Naive thymus-derived CD8-positive, alpha-beta T cell (primary cell): ENCODE data around the gene CTH. TPM values are rescaled to one million over a fixed set of nuclear protein-coding genes. Genes with fewer than 3 reads are reported as not detected.
"Not testable (repeated sequence)": the region's sequence is repeated elsewhere in the genome, so short reads cannot be mapped to it uniquely, and the experiment has no call there.

Experiments
- ATAC-seq, 2 donors: fragments of 150-1000 bp; cut with Tn5 transposase in 1 of 2; sonication (Bioruptor Pico), chemical (Tn5 transposase) in 1 of 2; 1 replicate in 1 of 2; 2 replicates in 1 of 2; pipeline ENCODE4 v1.10.0; 2021; ENCODE audit warnings: mild to moderate bottlenecking in 2 of 2, moderate library complexity in 2 of 2
- POLR2A ChIA-PET: fragments of 350-600 bp; sonication (Branson Sonifier 250); formaldehyde crosslinking; loops from one replicate; lab custom pipeline; 2021; ENCODE audit warnings: antibody characterized with exemption; lab: Charles Lee
- DNase-seq, 10 donors: peaks; one replicate each; pipeline versions ENCODE4 v3.0.0 to v3.0.0-alpha.2; 2020 to 2022
- H3K27ac Mint-ChIP-seq, 10 donors: one replicate each; pipeline ENCODE4 v1.8.0; 2020 to 2022; ENCODE audit warnings: mild to moderate bottlenecking in 10 of 10, mixed read lengths in 10 of 10, moderate library complexity in 4 of 10, inconsistent platforms in 1 of 10
- H3K27me3 Mint-ChIP-seq, 5 donors: one replicate each; pipeline ENCODE4 v1.8.0; 2021 to 2022; ENCODE audit warnings: mixed read lengths in 5 of 5
- H3K36me3 Mint-ChIP-seq, 3 donors: one replicate each; pipeline ENCODE4 v1.8.0; 2020 to 2022; ENCODE audit warnings: mixed read lengths in 3 of 3, mild to moderate bottlenecking in 2 of 3, inconsistent platforms in 1 of 3
- H3K4me1 Mint-ChIP-seq, 4 donors: one replicate each; pipeline ENCODE4 v1.8.0; 2021 to 2022; ENCODE audit warnings: mixed read lengths in 4 of 4
- H3K4me3 Mint-ChIP-seq, 10 donors: one replicate each; pipeline ENCODE4 v1.8.0; 2020 to 2022; ENCODE audit warnings: mild to moderate bottlenecking in 10 of 10, mixed read lengths in 10 of 10, moderate library complexity in 6 of 10, inconsistent platforms in 1 of 10
- H3K9me3 Mint-ChIP-seq, 9 donors: one replicate each; pipeline ENCODE4 v1.8.0; 2020 to 2022; ENCODE audit warnings: mixed read lengths in 9 of 9, mild to moderate bottlenecking in 3 of 9, inconsistent platforms in 1 of 9, moderate library complexity in 1 of 9
- polyA plus RNA-seq, 3 donors: library from polyadenylated mRNA; unstranded; fragments of 300-500 nt; fragmentation: Illumina TruSeq; gene quantifications; one replicate each; pipeline ENCODE4 v1.2.3, GENCODE V29; 2021
- total RNA-seq, 8 experiments: library from RNA in 2 of 8; stranded (reverse) in 2 of 8; gene quantifications; one replicate each; pipeline ENCODE4 v1.2.3 and lab custom pipeline; 2021 to 2026

The CTH gene
- total and polyA plus RNA-seq, 5 experiments from 2014 or later, result 2.7 to 4.7 (median 4.0) TPM

DNA sequence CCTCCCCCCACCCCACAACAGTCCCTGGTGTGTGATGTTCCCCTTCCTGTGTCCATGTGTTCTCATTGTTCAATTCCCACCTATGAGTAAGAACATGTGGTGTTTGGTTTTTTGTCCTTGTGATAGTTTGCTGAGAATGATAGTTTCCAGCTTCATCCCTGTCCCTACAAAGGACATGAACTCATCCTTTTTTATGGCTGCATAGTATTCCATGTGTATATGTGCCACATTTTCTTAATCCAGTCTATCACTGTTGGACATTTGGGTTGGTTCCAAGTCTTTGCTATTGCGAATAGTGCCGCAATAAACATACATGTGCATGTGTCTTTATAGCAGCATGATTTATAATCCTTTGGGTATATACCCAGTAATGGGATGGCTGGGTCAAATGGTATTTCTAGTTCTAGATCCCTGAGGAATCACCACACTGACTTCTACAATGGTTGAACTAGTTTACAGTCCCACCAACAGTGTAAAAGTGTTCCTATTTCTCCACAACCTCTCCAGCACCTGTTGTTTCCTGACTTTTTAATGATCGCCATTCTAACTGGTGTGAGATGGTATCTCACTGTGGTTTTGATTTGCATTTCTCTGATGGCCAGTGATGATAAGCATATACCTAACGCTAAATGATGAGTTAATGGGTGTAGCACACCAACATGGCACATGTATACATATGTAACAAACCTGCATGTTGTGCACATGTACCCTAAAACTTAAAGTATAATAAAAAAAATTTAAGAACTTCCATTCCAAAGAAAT lies 8.1 kb downstream of the CTH start:
- H3K4me3 Mint-ChIP-seq, H3K4me1 Mint-ChIP-seq, H3K27ac Mint-ChIP-seq, H3K9me3 Mint-ChIP-seq, POLR2A ChIA-PET, DNase-seq, ATAC-seq, H3K27me3 Mint-ChIP-seq: not testable (repeated sequence)
- peaks cover 0 to 32% (median 24%) of the 10 kb centered on the region in 3 donors for H3K36me3 Mint-ChIP-seq

DNA sequence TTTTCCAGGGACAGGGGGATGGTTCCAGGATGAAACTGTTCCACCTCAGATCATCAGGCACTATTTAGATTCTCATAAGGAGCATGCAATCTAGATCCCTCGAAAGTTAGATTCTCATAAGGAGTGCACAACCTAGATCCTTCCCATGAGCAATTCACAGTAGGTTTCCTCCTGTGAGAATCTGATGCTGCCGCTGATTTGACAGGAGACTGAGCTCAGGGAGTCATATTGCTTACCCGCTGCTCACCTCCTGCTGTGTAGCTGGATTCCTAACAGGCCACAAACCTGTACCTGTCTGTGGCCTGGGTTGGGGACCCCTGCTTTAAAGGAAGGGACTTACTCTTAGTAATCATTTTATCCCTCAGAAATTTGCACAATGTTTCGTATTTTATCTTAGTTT lies 9.3 kb downstream of the CTH start:
- H3K4me1 Mint-ChIP-seq, result no peaks in the 10 kb centered on the region
- POLR2A ChIA-PET, result interaction anchor here (1.1 to 1.7 kb wide), 2 partner anchors 8 to 10 kb away, joined by 3 read pairs; no protein-coding TSS in a partner anchor

DNA sequence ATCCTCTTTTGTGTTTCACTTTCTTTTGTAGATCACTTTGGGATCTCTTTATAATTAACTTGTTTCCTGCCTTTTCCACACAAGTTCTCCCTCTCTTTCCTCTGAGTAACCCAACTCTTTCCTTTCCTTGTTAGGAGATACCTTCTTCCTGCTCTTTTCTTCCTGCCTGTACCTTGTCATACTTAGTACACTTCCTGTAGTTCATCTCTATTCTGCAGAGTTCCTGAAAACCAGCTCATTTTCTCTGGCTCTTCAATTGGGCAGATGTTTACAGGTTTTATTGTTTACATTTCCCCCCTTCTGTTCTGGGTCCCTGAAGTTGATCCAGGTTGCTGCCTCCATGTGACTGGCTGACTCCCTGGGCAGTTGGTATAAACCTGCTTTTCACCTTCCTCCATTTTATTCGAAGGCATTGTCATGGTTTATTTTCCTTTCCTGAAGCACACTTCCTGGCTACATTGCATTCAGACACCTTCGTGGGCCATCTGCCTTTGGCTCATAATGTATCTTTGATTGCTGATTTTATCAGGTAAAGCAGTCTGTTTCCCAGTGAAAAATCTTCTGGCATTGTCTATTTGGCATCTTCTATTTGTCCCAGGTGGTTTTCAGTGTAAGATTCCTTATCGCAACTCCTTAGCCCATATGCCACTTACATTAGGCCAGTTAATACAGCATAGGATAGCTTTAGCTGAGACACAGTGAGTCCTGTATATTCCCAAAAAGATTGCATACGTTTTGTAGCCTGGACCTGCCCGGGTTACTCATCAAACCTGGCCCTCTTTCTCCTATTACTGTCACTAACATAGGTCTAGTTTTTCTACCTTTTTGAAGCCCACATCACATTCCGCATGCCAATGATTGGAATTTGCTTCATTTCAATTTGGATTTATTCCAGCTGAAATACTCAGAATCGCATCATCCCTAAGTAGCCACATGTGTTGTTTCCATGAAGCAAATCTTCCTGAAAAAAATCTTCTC lies 15.4 kb downstream of the CTH start:
- ATAC-seq (no peak), DNase-seq (no peak)
- no peaks in the 10 kb centered on the region for H3K9me3 Mint-ChIP-seq
- H3K4me1 Mint-ChIP-seq, result peaks cover 0 to 1% (median 0%) of the 10 kb centered on the region in 4 donors
- H3K27me3 Mint-ChIP-seq, result no peaks in the 10 kb centered on the region
- peaks cover 8 to 40% (median 25%) of the 10 kb centered on the region in 3 donors for H3K36me3 Mint-ChIP-seq
- no peak overlapping the region for H3K4me3 Mint-ChIP-seq
- POLR2A ChIA-PET, result no interaction called here
- H3K27ac Mint-ChIP-seq, result no peak overlapping the region

More for the DNA sequence above, 9.3 kb downstream of the CTH start:
- Mint-ChIP-seq H3K9me3 (no peaks in the 10 kb centered on the region), H3K27me3 (no peaks in the 10 kb centered on the region), H3K36me3 (peaks cover 0 to 36% (median 29%) of the 10 kb centered on the region in 3 donors), H3K4me3 (no peak overlapping the region), H3K27ac (no peak overlapping the region)
- ATAC-seq (no peak), DNase-seq (no peak)

DNA sequence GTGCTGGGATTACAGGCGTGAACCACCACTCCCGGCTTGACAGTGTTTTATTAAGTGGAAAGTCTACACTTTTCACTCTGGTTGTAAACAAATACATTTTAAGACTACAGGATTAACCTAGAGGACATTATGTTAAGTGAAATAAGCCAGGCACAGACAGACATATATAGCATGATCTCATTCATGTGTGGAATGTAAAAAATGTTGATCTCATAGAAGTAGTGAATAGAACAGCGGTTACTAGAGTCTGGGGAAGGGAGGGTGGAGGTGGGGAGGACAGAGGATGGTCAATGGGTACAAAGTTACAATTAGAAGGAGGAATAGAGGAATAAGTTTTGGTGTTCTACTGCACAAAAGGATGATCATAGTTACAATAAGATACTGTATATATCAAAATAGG lies 16.9 kb downstream of the CTH start:
- no peak for DNase-seq
- Mint-ChIP-seq H3K27ac (no peak overlapping the region), H3K4me1 (peaks cover 0 to 1% (median 0%) of the 10 kb centered on the region in 4 donors), H3K9me3 (no peaks in the 10 kb centered on the region), H3K36me3 (peaks cover 10 to 43% (median 30%) of the 10 kb centered on the region in 3 donors), H3K4me3 (no peak overlapping the region), H3K27me3 (no peaks in the 10 kb centered on the region)
- no peak for ATAC-seq
- POLR2A ChIA-PET, result no interaction called here

DNA sequence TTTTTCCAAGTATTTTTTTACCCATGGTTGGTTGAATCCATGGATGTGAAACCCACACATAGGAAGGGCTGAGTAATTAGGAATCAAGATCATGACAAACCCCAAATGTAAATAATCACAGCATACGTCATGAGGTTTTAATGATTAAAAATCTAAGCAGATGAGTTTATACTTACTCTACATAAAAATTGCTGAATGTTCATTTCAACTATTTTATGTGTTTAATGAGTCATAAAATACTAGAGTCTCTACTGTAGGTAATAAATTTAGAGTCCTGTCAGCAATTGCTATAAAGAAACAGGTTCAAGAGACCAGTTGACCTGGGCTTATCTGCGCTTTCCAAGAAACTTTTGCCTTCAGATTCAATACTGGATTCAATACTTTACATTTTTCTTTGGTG lies 18.2 kb downstream of the CTH start:
- Mint-ChIP-seq H3K4me1 (peaks cover 0 to 1% (median 0%) of the 10 kb centered on the region in 4 donors), H3K27me3 (no peaks in the 10 kb centered on the region), H3K9me3 (no peaks in the 10 kb centered on the region), H3K36me3 (peaks cover 14 to 51% (median 31%) of the 10 kb centered on the region in 3 donors), H3K27ac (no peak overlapping the region), H3K4me3 (no peak overlapping the region)
- no peak for DNase-seq
- POLR2A ChIA-PET, result no interaction called here
- ATAC-seq, result no peak

DNA sequence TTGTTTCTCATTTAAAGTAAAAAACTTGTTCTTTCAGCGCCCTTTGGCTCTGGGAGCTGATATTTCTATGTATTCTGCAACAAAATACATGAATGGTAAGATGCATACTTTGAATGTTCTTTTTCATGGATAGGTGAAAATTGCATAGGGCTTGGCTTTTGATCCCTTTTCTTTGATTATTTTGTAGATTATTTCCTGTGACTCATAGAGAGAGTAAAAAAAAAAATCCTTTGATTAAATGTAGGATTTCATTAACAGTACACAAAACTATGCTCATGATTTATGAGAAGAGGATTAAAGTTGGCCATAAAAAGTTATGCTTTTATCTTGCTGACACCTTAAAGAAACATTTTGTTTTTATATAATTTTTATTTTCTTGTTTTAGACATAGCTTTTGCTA lies 18.7 kb downstream of the CTH start:
- H3K4me1 Mint-ChIP-seq, result peaks cover 0 to 1% (median 0%) of the 10 kb centered on the region in 4 donors
- ATAC-seq (no peak), DNase-seq (no peak)
- H3K36me3 Mint-ChIP-seq, result peaks cover 14 to 51% (median 31%) of the 10 kb centered on the region in 3 donors
- no peak overlapping the region for H3K4me3 Mint-ChIP-seq
- H3K9me3 Mint-ChIP-seq, result no peaks in the 10 kb centered on the region
- no peaks in the 10 kb centered on the region for H3K27me3 Mint-ChIP-seq
- H3K27ac Mint-ChIP-seq, result no peak overlapping the region
- POLR2A ChIA-PET, result no interaction called here

DNA sequence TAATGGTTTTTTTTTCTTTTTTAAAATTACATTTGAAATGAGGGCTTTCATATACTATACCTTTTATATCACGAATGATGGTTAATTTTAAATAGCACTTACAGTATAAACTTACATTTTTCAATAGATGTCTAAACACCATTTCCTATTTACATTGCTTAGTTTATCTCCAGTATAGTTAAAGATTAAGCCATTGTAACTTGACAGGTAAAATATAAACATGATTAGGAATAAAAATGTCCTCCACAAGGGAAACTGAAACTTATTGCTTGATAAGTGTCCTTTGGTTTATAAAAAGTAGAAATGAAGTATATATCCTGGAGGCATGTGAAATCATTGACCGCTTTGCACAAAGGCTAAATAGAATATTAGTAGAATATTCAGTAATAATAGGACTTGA lies 20.2 kb downstream of the CTH start:
- H3K36me3 Mint-ChIP-seq, result peaks cover 15 to 56% (median 30%) of the 10 kb centered on the region in 3 donors
- H3K27me3 Mint-ChIP-seq, result no peaks in the 10 kb centered on the region
- no peak overlapping the region for H3K4me3 Mint-ChIP-seq
- DNase-seq (no peak), ATAC-seq (no peak)
- no peaks in the 10 kb centered on the region for H3K4me1 Mint-ChIP-seq
- no peaks in the 10 kb centered on the region for H3K9me3 Mint-ChIP-seq
- POLR2A ChIA-PET, result no interaction called here
- no peak overlapping the region for H3K27ac Mint-ChIP-seq

DNA sequence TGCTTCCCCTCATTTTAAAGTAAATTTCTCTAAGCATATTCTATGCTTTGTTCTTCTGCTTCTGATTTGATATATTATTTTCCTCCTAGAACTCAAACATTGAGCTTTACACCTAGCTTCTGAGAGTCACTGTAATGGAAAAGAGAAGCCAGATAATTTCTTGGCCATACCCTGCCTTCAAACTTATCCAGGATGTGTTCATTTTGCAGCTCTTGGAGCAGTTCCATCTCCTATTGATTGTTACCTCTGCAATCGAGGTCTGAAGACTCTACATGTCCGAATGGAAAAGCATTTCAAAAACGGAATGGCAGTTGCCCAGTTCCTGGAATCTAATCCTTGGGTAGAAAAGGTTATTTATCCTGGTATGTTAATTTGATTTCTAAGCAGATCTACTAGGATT lies 20.8 kb downstream of the CTH start:
- no peak overlapping the region for H3K27ac Mint-ChIP-seq
- H3K4me1 Mint-ChIP-seq, result no peaks in the 10 kb centered on the region
- no peak overlapping the region for H3K4me3 Mint-ChIP-seq

DNA sequence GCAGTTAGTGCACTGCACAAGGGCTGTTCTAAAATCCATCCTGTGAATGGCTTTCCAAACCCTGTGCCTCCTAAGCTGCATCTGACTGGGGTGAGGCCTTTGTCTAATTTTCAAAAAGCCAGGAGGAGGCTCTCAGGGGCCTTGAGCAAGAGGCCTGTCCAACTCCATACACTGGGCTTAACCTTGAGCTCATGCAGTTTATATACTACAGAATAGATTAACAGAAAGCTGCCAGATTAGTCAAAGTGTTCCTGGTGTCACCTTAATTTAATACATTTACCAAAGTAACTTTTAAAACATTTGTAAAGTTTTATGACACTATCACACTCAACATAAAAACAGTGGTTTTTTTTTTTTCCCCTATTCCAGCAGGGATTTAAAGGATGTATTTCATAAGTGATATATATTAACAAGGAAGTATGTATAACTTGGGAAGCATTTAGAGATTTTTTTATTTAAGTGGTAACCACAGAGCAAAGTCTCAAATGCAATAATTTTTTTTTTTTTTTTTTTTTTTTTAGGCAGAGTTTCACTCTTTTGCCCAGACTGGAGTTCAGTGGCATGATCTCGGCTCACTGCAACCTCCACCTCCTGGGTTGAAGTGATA lies 23.3 kb downstream of the CTH start:
- Mint-ChIP-seq H3K27ac (no peak overlapping the region), H3K9me3 (no peaks in the 10 kb centered on the region), H3K27me3 (no peaks in the 10 kb centered on the region), H3K36me3 (peaks cover 13 to 64% (median 45%) of the 10 kb centered on the region in 3 donors), H3K4me3 (no peak overlapping the region), H3K4me1 (no peaks in the 10 kb centered on the region)
- no peak for DNase-seq
- no peak for ATAC-seq
- POLR2A ChIA-PET, result no interaction called here

More for the DNA sequence above, 20.8 kb downstream of the CTH start:
- H3K36me3 Mint-ChIP-seq, result peaks cover 12 to 55% (median 33%) of the 10 kb centered on the region in 3 donors
- no peaks in the 10 kb centered on the region for H3K9me3 Mint-ChIP-seq
- ATAC-seq, result no peak
- H3K27me3 Mint-ChIP-seq, result no peaks in the 10 kb centered on the region
- POLR2A ChIA-PET, result interaction anchor here (0.7 kb wide), 1 partner anchor 45 kb away, joined by 5 read pairs; no protein-coding TSS in a partner anchor
- no peak for DNase-seq

DNA sequence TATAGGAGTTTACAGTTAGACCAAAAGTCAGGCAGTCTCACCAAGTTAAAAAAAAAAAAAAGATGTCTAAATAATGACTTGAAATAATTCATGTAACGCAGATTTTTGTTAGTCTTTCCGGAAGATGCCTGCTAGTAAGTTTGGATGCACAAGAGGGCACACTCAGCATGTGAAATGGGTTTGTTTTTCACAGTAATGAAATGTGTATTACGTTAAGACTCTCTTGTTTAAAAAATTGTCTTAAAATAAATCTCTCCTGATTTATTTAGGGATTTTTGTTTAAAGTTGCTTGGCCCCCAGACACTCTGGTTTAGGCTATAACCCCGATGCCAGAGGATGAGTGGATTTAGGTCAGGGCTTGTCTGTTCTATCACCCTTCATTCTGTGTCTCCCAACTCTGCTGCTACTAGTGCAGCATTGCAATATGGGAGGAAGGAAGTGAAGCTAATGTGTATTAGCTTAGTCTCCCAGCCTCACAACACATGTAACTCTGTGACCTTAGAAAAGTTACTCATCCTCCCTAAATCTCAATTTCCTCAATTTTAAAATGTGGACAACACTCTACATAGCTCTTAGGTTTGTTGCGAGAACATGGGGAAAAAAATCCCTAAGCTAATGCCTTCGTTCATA lies 25.7 kb downstream of the CTH start:
- Mint-ChIP-seq H3K9me3 (no peaks in the 10 kb centered on the region), H3K36me3 (peaks cover 13 to 59% (median 40%) of the 10 kb centered on the region in 3 donors), H3K27ac (no peak overlapping the region), H3K4me3 (no peak overlapping the region), H3K27me3 (no peaks in the 10 kb centered on the region), H3K4me1 (no peaks in the 10 kb centered on the region)
- ATAC-seq (no peak), DNase-seq (no peak)
- POLR2A ChIA-PET, result no interaction called here

DNA sequence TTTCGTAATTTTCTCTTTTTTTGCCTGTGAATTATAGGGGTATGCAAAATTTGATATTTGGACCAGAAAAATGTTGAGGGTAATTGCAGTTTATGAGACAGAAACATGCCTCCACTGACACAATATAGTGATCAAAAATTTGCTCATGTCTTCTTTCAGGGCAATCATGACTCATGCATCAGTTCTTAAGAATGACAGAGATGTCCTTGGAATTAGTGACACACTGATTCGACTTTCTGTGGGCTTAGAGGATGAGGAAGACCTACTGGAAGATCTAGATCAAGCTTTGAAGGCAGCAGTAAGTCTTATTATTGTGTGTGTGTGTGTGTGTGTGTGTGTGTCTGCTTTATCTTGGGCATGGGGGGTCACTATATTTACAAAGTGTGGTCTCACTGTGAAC lies 27.5 kb downstream of the CTH start:
- peaks cover 7 to 44% (median 32%) of the 10 kb centered on the region in 3 donors for H3K36me3 Mint-ChIP-seq
- H3K27me3 Mint-ChIP-seq, result no peaks in the 10 kb centered on the region
- H3K27ac Mint-ChIP-seq, result no peak overlapping the region
- DNase-seq, result no peak
- no peak for ATAC-seq
- no peaks in the 10 kb centered on the region for H3K9me3 Mint-ChIP-seq
- no peaks in the 10 kb centered on the region for H3K4me1 Mint-ChIP-seq
- POLR2A ChIA-PET, result no interaction called here
- H3K4me3 Mint-ChIP-seq, result no peak overlapping the region

DNA sequence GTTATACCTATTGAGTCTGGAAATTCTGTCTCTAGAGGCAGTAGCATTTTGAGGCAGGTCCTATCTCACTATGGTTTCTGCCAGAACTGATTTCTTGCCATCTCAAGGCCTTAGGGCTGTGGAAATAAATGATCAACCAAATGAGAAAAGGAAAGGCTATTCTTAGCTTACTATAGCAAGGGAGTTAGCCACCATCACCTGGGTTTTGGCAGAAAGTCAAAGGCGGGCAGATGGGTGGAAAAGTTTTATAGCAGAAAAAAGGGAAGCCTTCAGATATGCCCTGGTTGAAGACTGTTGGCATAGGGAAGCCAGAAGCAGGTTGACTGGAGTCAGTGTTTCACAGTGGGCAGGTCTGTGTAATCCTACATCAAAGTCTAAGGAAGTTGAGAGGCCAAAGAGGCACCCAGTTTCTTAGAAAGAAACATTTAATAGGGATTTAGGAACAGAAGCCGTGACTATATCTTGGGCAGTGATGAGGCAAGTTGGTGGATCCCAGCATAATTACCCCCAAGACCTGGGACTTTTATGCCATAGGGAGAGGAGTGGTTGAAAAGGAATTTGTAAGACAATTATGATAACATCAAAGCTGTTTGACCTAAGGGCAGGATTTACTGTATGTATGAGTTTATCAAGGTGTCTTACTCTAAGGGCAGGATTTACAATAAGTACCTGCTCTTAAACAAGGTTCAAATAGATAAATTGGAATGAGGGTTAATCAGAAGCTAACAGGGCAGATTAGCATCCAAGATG lies 29.7 kb downstream of the CTH start:
- ATAC-seq (no peak), DNase-seq (no peak)
- Mint-ChIP-seq H3K27me3 (no peaks in the 10 kb centered on the region), H3K9me3 (no peaks in the 10 kb centered on the region), H3K4me1 (no peaks in the 10 kb centered on the region), H3K27ac (no peak overlapping the region), H3K4me3 (no peak overlapping the region), H3K36me3 (peaks cover 3 to 25% (median 17%) of the 10 kb centered on the region in 3 donors)
- POLR2A ChIA-PET, result no interaction called here
